ENCODE measurements around the gene CTNNA3. TPM values are rescaled to one million over a fixed set of nuclear protein-coding genes. Genes with fewer than 3 reads are reported as not detected.

Gene CTNNA3
- polyA plus RNA-seq, 6 donors from 2014 or later: 0.38 to 1.2 TPM; not detected in 4

DNA sequence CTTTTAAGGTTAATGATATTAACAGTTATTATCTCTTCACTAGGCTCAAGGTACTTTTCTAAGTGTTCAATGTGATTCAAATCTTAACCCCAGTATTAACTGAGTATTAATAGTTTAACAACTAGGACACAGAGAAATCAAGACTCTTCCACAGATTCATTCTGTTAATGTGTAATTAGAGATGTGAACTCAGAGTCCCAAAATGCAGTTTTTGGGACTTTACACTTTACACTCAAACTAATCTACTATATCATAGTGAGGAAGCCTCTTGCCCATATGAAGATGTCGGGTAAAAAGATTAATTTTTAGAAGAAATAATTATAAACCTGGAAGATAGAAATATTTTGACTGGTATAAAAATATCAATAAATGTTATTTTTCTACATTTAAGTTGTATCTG is 1414.7 kb downstream of the CTNNA3 start:
- Mint-ChIP-seq H3K27me3 (no peaks in the 10 kb centered on the region), H3K4me1 (no peaks in the 10 kb centered on the region), H3K9me3 (no peaks in the 10 kb centered on the region), H3K4me3 (no peak overlapping the region), H3K27ac (no peak overlapping the region), H3K36me3 (no peaks in the 10 kb centered on the region)
- DNase-seq (no peak), ATAC-seq (ENCODE audit: low read depth in 2 of 2) (no peak)

DNA sequence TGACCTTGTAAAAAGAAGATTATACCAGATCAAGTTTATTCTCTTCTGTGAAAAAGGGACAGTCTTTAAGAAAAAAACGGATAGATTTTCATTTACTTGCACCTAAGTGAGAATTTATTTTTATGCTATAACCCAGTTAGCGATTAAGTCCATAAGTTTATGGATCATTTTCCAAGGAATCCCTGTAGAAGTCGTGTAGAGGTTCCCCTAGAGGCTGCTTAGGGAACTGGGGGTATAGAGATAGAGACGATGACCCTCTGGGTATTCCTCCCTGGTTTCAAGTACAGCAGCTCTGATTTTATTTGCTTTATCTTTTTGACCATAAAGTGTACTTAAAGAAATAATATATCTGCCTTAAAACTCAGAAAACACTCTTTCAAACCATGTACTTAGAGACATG is 1418.5 kb downstream of the CTNNA3 start:
- Mint-ChIP-seq H3K27ac (no peak overlapping the region), H3K27me3 (no peaks in the 10 kb centered on the region), H3K4me1 (no peaks in the 10 kb centered on the region), H3K4me3 (no peak overlapping the region), H3K36me3 (no peaks in the 10 kb centered on the region), H3K9me3 (peaks cover 0 to 6% (median 0%) of the 10 kb centered on the region in 7 donors)
- no peak for DNase-seq
- ATAC-seq (ENCODE audit: low read depth in 2 of 2): no peak

DNA sequence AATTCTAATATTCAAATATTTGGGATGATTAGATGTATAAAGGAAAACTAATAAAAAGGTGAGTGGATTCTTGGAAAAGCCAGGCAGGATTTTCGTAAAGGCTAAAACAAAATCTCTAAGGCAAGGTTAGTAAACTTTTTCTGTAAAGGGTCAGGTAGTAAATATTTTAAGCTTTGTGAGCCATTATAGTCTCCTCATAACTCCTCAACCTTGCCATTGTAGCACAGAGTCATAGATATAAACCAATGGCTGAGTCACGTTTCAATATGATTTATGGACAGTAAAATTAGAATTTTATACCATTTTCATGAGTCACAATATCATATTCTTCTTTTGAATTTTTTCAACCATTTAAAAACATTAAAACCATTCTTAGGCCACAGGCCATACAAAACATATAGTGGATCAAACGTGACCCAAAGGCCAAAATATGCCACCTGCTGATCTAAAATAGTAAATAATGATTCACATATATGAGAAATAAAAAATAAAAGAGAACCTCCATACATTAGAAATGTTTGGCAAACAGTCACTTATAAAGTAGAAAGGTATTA is 1422.0 kb downstream of the CTNNA3 start:
- Mint-ChIP-seq H3K4me3 (no peak overlapping the region), H3K27ac (no peak overlapping the region)

DNA sequence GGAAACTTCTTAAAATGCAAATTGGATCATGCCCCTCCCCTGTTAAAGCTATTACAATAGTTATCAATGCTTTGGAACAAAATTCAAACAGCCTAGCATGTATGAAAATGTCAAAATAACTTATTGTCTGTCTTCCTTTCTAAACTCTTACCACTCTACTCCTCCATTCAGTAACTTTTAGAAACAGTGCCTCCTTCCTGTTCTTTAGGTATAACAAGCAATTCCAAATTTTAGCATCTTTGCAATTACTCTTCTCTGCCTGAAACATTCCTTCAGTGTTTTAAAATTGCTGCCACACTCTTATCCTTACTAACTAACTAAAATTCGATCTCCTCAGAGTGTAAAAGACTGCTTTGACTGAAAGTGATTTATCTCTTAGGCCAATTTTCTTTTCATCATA is 1430.6 kb downstream of the CTNNA3 start:
- ATAC-seq (ENCODE audit: low read depth in 2 of 2): no peak
- no peak for DNase-seq
- Mint-ChIP-seq H3K4me3 (no peak overlapping the region), H3K4me1 (no peaks in the 10 kb centered on the region), H3K27me3 (no peaks in the 10 kb centered on the region), H3K36me3 (no peaks in the 10 kb centered on the region), H3K27ac (no peak overlapping the region), H3K9me3 (peaks cover 0 to 14% (median 2%) of the 10 kb centered on the region in 7 donors)

More for the DNA sequence above, 1422.0 kb downstream of the CTNNA3 start:
- ATAC-seq (ENCODE audit: low read depth in 2 of 2) (no peak), DNase-seq (no peak)
- no peaks in the 10 kb centered on the region for H3K36me3 Mint-ChIP-seq
- H3K9me3 Mint-ChIP-seq: peaks cover 0 to 6% (median 0%) of the 10 kb centered on the region in 7 donors
- H3K27me3 Mint-ChIP-seq: no peaks in the 10 kb centered on the region
- no peaks in the 10 kb centered on the region for H3K4me1 Mint-ChIP-seq

DNA sequence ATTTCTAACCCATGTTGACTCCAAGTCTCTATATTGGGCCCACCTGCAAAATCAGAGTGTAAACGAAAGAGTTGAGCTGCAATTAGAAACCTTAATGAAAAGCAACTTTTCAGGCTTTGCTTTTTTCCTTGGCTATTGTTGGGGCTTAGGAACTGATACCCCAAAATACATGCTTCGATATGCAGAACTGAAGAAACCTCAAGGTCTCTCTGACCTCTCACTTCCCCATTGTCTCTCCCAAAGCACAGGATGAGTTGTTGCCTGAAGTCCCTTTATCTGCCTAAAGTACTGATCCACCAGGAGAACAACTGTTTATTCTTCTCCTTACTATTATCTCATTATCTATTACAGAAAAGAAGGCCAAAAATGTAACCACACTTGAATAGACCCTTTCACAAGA is 1436.2 kb downstream of the CTNNA3 start:
- Mint-ChIP-seq H3K4me1 (no peaks in the 10 kb centered on the region), H3K27ac (no peak overlapping the region), H3K9me3 (peaks cover 0 to 10% (median 8%) of the 10 kb centered on the region in 7 donors), H3K4me3 (no peak overlapping the region), H3K36me3 (no peaks in the 10 kb centered on the region), H3K27me3 (no peaks in the 10 kb centered on the region)
- ATAC-seq (ENCODE audit: low read depth in 2 of 2): no peak
- DNase-seq: no peak

DNA sequence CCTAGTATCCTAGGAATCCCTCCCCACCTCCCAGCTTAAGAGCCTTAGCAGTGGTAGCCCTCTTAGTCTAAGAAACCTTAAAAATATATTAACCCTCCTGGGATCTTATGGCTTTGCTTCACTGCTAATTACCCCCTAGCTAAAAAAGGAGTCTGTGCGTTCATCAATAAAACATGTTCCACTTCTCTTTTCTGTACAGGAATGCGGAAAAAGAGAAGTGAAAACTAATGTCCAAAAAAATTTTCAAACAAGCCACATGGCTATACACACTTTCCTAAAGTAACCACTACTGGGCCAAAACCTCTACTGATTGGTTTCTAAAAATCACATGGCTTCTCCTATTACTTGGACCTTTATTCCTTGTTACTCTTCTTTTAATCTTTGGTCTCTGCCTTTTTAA is 1437.3 kb downstream of the CTNNA3 start:
- Mint-ChIP-seq H3K4me3 (no peak overlapping the region), H3K9me3 (peaks cover 0 to 10% (median 8%) of the 10 kb centered on the region in 7 donors), H3K4me1 (no peaks in the 10 kb centered on the region), H3K27me3 (no peaks in the 10 kb centered on the region), H3K36me3 (no peaks in the 10 kb centered on the region), H3K27ac (no peak overlapping the region)
- DNase-seq (no peak), ATAC-seq (ENCODE audit: low read depth in 2 of 2) (no peak)

DNA sequence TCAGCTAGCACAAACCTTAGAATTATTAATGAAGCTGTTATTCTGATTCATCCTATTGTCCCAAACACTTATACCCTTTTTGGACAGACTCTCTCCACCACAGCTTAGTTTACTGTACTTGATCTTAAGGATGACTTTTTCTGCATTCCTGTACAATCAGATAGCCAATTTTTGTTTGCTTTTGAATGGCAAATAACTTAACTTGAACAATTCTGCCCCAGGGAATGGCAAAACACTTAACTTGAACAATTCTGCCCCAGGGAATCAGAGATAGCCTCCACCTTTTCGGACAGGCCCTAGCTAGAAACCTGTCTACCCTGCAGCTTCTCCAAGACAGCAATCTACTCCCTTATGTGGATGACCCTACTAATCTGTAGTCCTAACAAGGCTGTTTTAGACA is 1438.2 kb downstream of the CTNNA3 start:
- H3K27me3 Mint-ChIP-seq: no peaks in the 10 kb centered on the region
- no peak overlapping the region for H3K27ac Mint-ChIP-seq
- ATAC-seq (ENCODE audit: low read depth in 2 of 2) (no peak), DNase-seq (no peak)
- H3K36me3 Mint-ChIP-seq: no peaks in the 10 kb centered on the region
- no peaks in the 10 kb centered on the region for H3K4me1 Mint-ChIP-seq
- H3K9me3 Mint-ChIP-seq: peaks cover 0 to 10% (median 8%) of the 10 kb centered on the region in 7 donors
- H3K4me3 Mint-ChIP-seq: no peak overlapping the region

DNA sequence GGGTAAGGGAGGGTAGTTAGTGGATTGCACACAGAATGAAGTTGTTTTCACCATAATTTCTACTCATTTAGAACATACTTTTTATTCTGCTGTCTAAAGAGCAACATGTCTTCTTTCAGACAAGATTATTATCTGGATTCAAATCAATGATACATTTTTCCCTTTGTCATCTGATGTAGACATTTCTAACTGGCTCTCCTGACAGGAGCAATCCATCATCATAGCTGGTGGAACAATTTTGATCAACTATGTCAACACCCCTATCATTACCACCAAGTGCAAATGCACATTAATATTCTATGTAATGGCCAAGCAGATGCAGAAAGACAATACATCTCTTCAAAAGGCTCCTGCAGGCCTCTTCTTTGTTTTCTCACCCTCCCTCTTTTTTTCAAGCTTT is 1443.0 kb downstream of the CTNNA3 start:
- H3K27me3 Mint-ChIP-seq: no peaks in the 10 kb centered on the region
- no peak overlapping the region for H3K27ac Mint-ChIP-seq
- no peaks in the 10 kb centered on the region for H3K36me3 Mint-ChIP-seq
- ATAC-seq (ENCODE audit: low read depth in 2 of 2) (no peak), DNase-seq (no peak)
- H3K4me1 Mint-ChIP-seq: no peaks in the 10 kb centered on the region
- H3K4me3 Mint-ChIP-seq: no peak overlapping the region
- peaks cover 8 to 14% (median 10%) of the 10 kb centered on the region in 7 donors for H3K9me3 Mint-ChIP-seq

DNA sequence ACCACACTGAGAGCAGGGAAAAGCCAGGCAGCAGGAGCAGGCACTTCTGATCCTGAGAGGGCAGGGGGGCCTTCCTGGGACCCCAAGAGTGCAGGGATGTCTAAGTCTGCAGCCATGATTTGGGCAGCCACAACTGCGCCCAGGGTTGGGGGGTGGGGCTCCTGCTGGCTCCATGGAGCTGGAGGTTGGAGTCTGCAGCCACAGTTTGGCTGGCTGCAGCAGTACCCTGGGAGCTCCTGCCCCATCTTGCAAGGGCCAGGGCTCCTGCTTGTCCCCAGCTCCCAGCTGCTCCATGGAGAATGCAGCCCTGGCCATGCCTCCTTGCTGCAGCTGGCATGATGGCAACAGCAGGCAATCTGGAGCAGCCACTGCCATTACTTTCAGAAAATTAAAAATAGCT is 1449.8 kb downstream of the CTNNA3 start:
- peaks cover 3 to 21% (median 9%) of the 10 kb centered on the region in 7 donors for H3K9me3 Mint-ChIP-seq
- ATAC-seq (ENCODE audit: low read depth in 2 of 2) (no peak), DNase-seq (no peak)
- no peak overlapping the region for H3K27ac Mint-ChIP-seq
- H3K4me3 Mint-ChIP-seq: no peak overlapping the region
- H3K36me3 Mint-ChIP-seq: no peaks in the 10 kb centered on the region
- no peaks in the 10 kb centered on the region for H3K4me1 Mint-ChIP-seq
- no peaks in the 10 kb centered on the region for H3K27me3 Mint-ChIP-seq

DNA sequence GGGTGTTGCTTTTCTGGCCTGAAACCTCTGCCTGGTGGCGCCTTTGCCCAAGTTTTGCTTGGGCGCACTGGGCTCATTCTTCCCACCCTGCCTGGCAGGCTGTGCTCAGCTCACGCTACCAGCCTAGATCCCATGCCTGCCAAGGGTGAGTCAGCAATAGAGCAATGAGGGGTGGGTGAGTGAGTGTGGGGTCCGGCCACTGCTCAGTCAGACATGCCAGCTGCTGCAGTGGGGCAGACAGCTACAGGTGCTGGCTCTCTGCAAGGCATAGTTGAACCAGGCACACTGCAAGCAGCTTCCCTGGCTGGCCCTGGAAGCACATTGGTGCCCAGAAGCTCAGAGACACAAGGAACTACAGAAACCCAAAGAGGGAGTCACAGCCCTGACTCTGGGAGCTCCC is 1451.0 kb downstream of the CTNNA3 start:
- H3K27me3 Mint-ChIP-seq: no peaks in the 10 kb centered on the region
- H3K4me1 Mint-ChIP-seq: no peaks in the 10 kb centered on the region

DNA sequence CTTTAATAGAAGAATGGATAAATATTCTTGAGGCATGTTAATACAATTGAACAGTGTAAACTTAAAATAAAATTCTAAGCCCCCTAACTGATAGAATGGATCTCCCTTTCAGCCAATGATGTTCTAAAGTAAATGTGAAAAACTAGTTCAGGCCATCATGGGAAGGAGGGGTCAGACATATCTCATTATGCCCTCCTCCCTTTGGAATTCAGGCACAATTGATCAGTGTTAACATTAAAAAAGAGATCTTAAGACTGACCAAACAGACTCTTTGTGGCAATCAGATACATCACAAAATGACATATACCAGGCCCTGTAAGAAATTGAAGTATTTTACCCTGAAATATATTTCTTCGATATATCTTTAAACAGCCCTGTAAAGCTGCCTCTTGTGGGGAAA is 1453.1 kb downstream of the CTNNA3 start:
- no peak overlapping the region for H3K4me3 Mint-ChIP-seq
- ATAC-seq (ENCODE audit: low read depth in 2 of 2) (no peak), DNase-seq (no peak)
- no peaks in the 10 kb centered on the region for H3K4me1 Mint-ChIP-seq
- no peaks in the 10 kb centered on the region for H3K36me3 Mint-ChIP-seq
- peaks cover 0 to 8% (median 2%) of the 10 kb centered on the region in 7 donors for H3K9me3 Mint-ChIP-seq
- no peaks in the 10 kb centered on the region for H3K27me3 Mint-ChIP-seq
- no peak overlapping the region for H3K27ac Mint-ChIP-seq

More for the DNA sequence above, 1451.0 kb downstream of the CTNNA3 start:
- H3K36me3 Mint-ChIP-seq: no peaks in the 10 kb centered on the region
- H3K27ac Mint-ChIP-seq: no peak overlapping the region
- no peak overlapping the region for H3K4me3 Mint-ChIP-seq
- ATAC-seq (ENCODE audit: low read depth in 2 of 2): no peak
- no peak for DNase-seq
- peaks cover 1 to 21% (median 9%) of the 10 kb centered on the region in 7 donors for H3K9me3 Mint-ChIP-seq

DNA sequence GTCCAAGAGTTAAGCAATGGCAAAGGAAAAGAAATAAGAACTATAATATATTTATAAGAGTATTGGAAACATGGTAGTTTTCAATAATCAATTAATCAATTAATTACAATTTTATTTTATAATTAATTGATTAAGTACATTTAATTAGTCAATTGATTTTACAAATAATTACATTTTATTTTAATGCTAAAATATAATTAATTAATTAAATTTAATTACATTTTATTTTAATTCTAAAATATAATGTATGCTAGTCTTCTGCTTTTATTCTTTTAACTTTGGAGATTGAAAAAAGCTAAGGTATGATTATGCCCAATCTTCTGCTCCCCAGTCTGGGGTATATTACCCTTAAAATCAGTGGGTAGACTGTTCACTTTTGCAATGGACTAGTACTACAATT is 1456.9 kb downstream of the CTNNA3 start:
- no peaks in the 10 kb centered on the region for H3K36me3 Mint-ChIP-seq
- ATAC-seq (ENCODE audit: low read depth in 2 of 2) (no peak), DNase-seq (no peak)
- no peaks in the 10 kb centered on the region for H3K4me1 Mint-ChIP-seq
- no peak overlapping the region for H3K27ac Mint-ChIP-seq
- no peaks in the 10 kb centered on the region for H3K27me3 Mint-ChIP-seq
- H3K4me3 Mint-ChIP-seq: no peak overlapping the region
- H3K9me3 Mint-ChIP-seq: no peaks in the 10 kb centered on the region

DNA sequence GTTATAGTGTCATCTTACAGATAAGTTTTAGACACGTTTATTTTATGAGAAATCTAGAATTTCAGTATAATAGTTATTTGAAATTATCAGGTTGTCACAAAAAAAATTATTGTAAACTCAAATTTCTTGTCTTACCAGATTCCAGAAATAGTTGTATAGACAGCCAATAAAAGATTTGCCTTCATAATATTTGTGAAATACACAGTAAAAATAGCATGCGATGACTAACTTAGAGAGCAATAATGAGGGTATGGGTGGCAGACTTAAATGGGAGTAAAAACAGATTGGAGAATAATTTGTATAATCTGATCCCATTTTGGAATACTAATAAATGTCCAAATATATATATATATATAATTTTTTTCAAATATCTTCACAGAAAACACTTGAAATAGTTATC is 1457.7 kb downstream of the CTNNA3 start:
- DNase-seq: no peak
- Mint-ChIP-seq H3K4me3 (no peak overlapping the region), H3K9me3 (no peaks in the 10 kb centered on the region), H3K27me3 (no peaks in the 10 kb centered on the region), H3K27ac (no peak overlapping the region), H3K36me3 (no peaks in the 10 kb centered on the region), H3K4me1 (no peaks in the 10 kb centered on the region)
- ATAC-seq (ENCODE audit: low read depth in 2 of 2): no peak

DNA sequence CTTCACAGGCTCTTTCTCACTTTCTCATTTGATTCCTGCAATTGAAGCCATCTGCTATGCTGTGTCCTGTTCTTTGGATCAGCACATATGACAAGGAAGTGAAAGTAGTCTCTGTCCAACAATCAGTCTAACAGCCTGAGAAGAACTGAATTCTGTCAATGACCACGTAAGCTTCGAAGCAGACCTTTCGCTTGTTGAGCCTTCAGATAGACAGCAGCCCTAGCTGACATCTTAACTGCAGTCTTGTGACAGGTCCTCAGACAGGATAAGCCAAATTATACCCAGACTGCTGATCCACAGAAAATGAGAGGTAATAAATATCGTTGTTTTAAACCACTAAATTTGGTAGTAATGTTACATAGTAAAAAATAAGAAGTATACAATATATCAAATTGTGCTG is 1461.1 kb downstream of the CTNNA3 start:
- DNase-seq: no peak
- Mint-ChIP-seq H3K36me3 (no peaks in the 10 kb centered on the region), H3K9me3 (peaks cover 1 to 11% (median 6%) of the 10 kb centered on the region in 7 donors), H3K4me1 (no peaks in the 10 kb centered on the region), H3K4me3 (no peak overlapping the region), H3K27ac (no peak overlapping the region), H3K27me3 (no peaks in the 10 kb centered on the region)
- ATAC-seq (ENCODE audit: low read depth in 2 of 2): no peak

DNA sequence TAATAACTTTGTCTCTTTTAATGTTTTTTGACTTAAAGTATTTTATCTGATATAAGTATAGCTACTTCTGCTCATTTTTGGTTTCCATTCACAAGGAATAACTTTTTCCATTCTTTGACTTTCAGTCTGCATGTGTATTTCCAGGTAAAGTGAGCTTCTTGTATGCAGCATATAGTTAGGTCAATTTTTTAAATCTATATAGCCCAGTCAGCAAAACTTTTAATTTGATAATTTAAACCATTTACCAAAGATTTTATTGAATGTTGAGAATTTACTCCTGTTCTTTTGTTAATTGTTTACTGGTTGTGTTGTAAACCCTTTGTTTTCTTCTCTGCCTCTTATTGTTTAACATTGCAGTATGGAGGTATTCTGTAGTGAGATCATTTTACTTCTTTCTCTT is 1467.1 kb downstream of the CTNNA3 start:
- H3K27ac Mint-ChIP-seq: no peak overlapping the region
- H3K36me3 Mint-ChIP-seq: no peaks in the 10 kb centered on the region
- no peak overlapping the region for H3K4me3 Mint-ChIP-seq

More for the DNA sequence above, 1467.1 kb downstream of the CTNNA3 start:
- ATAC-seq (ENCODE audit: low read depth in 2 of 2) (no peak), DNase-seq (no peak)
- no peaks in the 10 kb centered on the region for H3K27me3 Mint-ChIP-seq
- H3K9me3 Mint-ChIP-seq: peaks cover 11 to 36% (median 20%) of the 10 kb centered on the region in 7 donors
- no peaks in the 10 kb centered on the region for H3K4me1 Mint-ChIP-seq
